ENCODE measurements around the gene CCNJ. TPM values are rescaled to one million over a fixed set of nuclear protein-coding genes. Genes with fewer than 3 reads are reported as not detected.

Gene CCNJ
- total and polyA plus RNA-seq, 9 of the 15 experiments (the other 6 are each of a cell fraction or from before 2014, with no cell fraction given): 0.69 to 15.7 (median 9.2) TPM

DNA sequence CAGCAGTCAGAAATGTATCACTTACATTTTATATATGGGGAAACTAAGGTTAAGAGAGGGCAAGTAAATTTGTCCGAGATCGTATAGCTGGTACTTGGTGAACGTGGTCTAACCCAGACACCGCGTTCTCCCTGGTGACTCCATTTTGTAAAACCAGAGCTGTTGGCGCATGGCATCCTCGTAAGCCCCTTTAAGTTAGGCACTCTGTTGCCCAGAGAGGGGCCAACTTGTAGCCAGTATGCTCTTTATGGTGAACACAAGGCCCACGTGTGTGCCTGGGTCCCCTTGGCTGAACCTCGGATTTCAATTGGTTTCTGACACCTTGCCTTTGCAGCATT is 47.0 kb downstream of the CCNJ start (continued):
- TF ChIP-seq MYC (IDR thresholded peaks at IDR 0.05; ENCODE audit: low read depth, low read length) (no peak), MYC (CRISPR knock-in tag; IDR thresholded peaks at IDR 0.05; ENCODE audit: borderline replicate concordance, low read depth) (0 out of 2 replicates have a peak, but pooled peaks have one; percentile 7), ZNF24 (IDR thresholded peaks at IDR 0.05) (no peak), ZNF175 (CRISPR knock-in tag; IDR thresholded peaks at IDR 0.05; ENCODE audit: low read depth) (0 out of 2 replicates have a peak, but pooled peaks have one; percentile 70), CBX1 (IDR thresholded peaks at IDR 0.05; ENCODE audit: low read depth) (no peak), ZNF695 (CRISPR knock-in tag; IDR thresholded peaks at IDR 0.05) (no peak)
- TF ChIP-seq, protein P1, sequence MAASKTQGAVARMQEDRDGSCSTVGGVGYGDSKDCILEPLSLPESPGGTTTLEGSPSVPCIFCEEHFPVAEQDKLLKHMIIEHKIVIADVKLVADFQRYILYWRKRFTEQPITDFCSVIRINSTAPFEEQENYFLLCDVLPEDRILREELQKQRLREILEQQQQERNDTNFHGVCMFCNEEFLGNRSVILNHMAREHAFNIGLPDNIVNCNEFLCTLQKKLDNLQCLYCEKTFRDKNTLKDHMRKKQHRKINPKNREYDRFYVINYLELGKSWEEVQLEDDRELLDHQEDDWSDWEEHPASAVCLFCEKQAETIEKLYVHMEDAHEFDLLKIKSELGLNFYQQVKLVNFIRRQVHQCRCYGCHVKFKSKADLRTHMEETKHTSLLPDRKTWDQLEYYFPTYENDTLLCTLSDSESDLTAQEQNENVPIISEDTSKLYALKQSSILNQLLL (CRISPR knock-in tag; IDR thresholded peaks at IDR 0.05; ENCODE audit: borderline replicate concordance): no peak

DNA sequence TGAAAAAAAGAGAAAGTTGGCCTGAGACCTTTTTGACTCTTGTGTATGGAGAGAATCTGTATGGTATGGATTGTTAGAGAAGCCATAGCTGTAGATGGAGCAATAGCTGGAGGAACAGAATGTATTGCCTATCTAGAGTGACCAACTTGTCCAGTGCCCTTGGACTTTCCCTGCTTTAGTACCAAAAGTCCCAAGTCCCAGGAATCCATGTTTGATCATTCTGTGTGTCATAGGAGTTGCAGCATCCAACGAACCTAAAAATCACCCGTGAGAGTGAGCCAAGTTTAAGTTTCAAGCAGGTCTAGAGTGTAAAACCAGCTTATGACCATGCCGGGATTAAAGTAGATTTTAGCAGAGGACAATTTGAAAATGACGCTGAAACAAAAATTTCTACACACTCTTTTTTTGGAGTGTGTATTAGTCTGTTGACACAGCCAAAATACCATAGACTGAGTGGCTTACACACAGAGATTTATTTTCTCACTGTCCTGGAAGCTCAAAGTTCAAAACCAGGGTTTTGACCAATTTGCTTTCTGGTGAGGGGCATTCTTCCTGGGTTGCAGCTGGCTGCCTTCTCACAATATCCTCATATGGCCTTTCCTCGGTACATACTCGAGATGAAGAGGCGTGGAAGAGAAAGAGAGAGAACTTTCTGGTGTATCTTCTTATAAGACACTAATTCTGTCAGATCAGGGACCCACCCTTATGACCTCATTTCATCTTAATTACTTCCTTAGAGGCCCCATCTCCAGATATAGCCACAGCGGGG is 49.8 kb downstream of the CCNJ start:
- in situ Hi-C loops (cut with MboI) (no loop called here), intact Hi-C loops (cut with micrococcal nuclease) (no loop called here)
- Histone ChIP-seq H3K79me2 (ENCODE audit: control insufficient read depth, insufficient read depth, low read length) (peaks cover 5% of the 10 kb centered on the region; the same call in 1 of the 3 replicates), H3K9me1 (ENCODE audit: control insufficient read depth, insufficient read depth, low read length) (no peaks in the 10 kb centered on the region), H3K36me3 (ENCODE audit: control insufficient read depth, insufficient read depth, low read length) (no peaks in the 10 kb centered on the region), H3K9ac (ENCODE audit: insufficient read depth in 1 of 2, low read depth in 2 of 2, low read length in 2 of 2) (no peak overlapping the region), H2AFZ (ENCODE audit: low read depth, low read length) (peak overlapping the region; percentile 85), H3K27ac (ENCODE audit: extremely low read depth, low read depth, low read length) (peak overlapping the region; percentile 57; the same call in 1 of the 3 replicates), H3K4me2 (ENCODE audit: insufficient read depth, low read length) (peak overlapping the region; percentile 4; the same call in 1 of the 2 replicates), H4K20me1 (replicated peaks; ENCODE audit: control insufficient read depth, insufficient read depth, low read length) (no peaks in the 10 kb centered on the region), H3K4me1 (replicated peaks in 1 of 2; ENCODE audit: control insufficient read depth in 2 of 2, insufficient read depth in 2 of 2, low read length in 2 of 2) (peaks cover 0 to 21% of the 10 kb centered on the region in 2 experiments; a peak in 4 of 5 replicates), H3K4me3 (no peak overlapping the region), H3K27me3 (ENCODE audit: control insufficient read depth in 2 of 2, insufficient read depth in 2 of 2, low read length in 2 of 2) (no peaks in the 10 kb centered on the region), H3K9me3 (replicated peaks; ENCODE audit: control insufficient read depth, insufficient read depth, low read depth, low read length) (no peaks in the 10 kb centered on the region; the same call in 1 of the 2 replicates)
- no TSS peak for BruUV-seq (replicated peaks)
- ChIA-PET POLR2A (no interaction called here), CTCF (ENCODE audit: low intra/inter-chr PET ratio) (no interaction called here)
- 51% methylated on average over 8 of the region's 8 CpGs for WGBS (ENCODE audit: insufficient coverage, low coverage, missing lambda C conversion rate)
- no peak for DNase-seq (ENCODE audit: extremely low read depth in 1 of 4, low spot score in 3 of 4)
- FAIRE-seq: no peak
- no peak for ATAC-seq
- TF ChIP-seq NFIC (IDR thresholded peaks at IDR 0.05): peak; percentile 56; the same call in 1 of the 2 replicates
- TF ChIP-seq ZNF324 (CRISPR knock-in tag; IDR thresholded peaks at IDR 0.05): no peak
- 0 out of 2 replicates have a peak, but pooled peaks have one; percentile 16 for TF ChIP-seq VEZF1 (CRISPR knock-in tag; IDR thresholded peaks at IDR 0.05)
- TF ChIP-seq, protein P2, sequence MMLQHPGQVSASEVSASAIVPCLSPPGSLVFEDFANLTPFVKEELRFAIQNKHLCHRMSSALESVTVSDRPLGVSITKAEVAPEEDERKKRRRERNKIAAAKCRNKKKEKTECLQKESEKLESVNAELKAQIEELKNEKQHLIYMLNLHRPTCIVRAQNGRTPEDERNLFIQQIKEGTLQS (IDR thresholded peaks at IDR 0.05): peak; percentile 54; the same call in 1 of the 2 replicates
- TF ChIP-seq, protein P2 (CRISPR knock-in tag; conservative IDR thresholded peaks at IDR 0.05): no peak
- TF ChIP-seq JUND (IDR thresholded peaks at IDR 0.05; ENCODE audit: borderline replicate concordance, low read depth, low read length): no peak
- TF ChIP-seq JUND (tag; IDR thresholded peaks at IDR 0.05; ENCODE audit: borderline replicate concordance, low read depth, low read length): peak; percentile 42; the same call in 1 of the 3 replicates

Data from K562 (cell line).